Activated CD4-positive, alpha-beta T cell treated with anti-CD3 and anti-CD28 coated beads, Interleukin-2, amount 10 ng/mL, durations not matched to agents 24 days and 14 days (primary cell): ENCODE measurements around the gene TGFBR2. TPM values are rescaled to one million over a fixed set of nuclear protein-coding genes. Genes with fewer than 3 reads are reported as not detected.
A peak's percentile ranks its signal among the peaks of the same experiment; 100 is the strongest.

Source experiments
- DNase-seq: peaks from one replicate; pipeline ENCODE4 v3.0.0; 2022
- H3K27ac Mint-ChIP-seq: one replicate; pipeline ENCODE4 v1.8.0; 2022; ENCODE audit warnings: mild to moderate bottlenecking, mixed read lengths
- H3K27me3 Mint-ChIP-seq: one replicate; pipeline ENCODE4 v1.8.0; 2022; ENCODE audit warnings: mixed read lengths
- H3K36me3 Mint-ChIP-seq: one replicate; pipeline ENCODE4 v1.8.0; 2022; ENCODE audit warnings: low read depth, mild to moderate bottlenecking, mixed read lengths
- H3K4me1 Mint-ChIP-seq: one replicate; pipeline ENCODE4 v1.8.0; 2021; ENCODE audit warnings: mixed read lengths
- H3K4me3 Mint-ChIP-seq: one replicate; pipeline ENCODE4 v1.8.0; 2022; ENCODE audit warnings: mild to moderate bottlenecking, moderate library complexity, mixed read lengths
- H3K9me3 Mint-ChIP-seq: one replicate; pipeline ENCODE4 v1.8.0; 2021; ENCODE audit warnings: mixed read lengths
- intact Hi-C: fragments of 100-400 bp; cut with micrococcal nuclease; formaldehyde crosslinking; loops from one replicate; pipeline ENCODE4 v1.15.1; 2023
- total RNA-seq: library from RNA; stranded (reverse); gene quantifications from 2 replicates; pipeline ENCODE4 v1.2.3, GENCODE V29; 2022

TGFBR2 gene
- total RNA-seq, 1 donor from 2014 or later, result 47.6 TPM

DNA sequence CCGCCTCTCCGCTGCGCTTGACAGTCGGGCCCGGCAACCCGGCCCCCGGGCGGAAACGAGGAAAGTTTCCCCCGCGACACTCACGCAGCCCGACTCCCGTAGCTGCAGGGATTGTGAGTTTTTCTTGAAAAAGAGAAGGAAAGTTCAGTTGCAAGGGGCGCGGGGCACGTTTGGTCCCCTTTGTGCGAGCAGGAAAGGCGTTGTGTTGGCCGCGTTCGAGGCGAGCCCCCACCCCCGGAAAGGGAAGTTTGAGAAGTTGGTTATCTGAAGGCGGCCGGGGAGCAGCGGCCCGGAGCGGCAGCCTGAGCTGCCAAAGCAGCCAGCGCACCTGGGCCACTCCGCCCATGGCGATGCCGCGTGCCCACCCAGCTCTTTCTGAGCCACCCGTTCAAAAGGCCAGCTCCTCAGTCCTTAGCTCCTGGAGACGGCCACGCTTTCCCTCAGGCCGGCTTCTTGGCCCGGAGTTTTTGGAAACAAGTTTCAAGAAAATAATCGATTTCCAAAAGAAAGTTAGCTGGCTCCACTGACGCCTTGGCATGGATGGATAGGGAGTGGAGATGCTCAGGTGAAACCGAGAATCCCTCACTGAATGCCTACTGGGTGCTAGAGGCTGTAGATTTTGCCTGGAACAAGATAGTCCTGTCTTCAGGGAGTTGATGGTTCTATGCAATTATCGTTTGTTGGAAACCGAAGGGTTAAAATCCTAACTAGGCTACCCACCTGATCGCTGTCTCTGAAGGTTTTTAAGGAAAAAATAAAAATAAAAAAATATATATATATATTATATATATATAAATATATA lies 832 bp downstream of the TGFBR2 start:
- Mint-ChIP-seq H3K4me3 (peak overlapping the region; percentile 90), H3K27me3 (no peaks in the 10 kb centered on the region), H3K9me3 (no peaks in the 10 kb centered on the region), H3K27ac (peak overlapping the region; percentile 96), H3K36me3 (peaks cover 26% of the 10 kb centered on the region), H3K4me1 (peaks cover 59% of the 10 kb centered on the region)
- intact Hi-C loops, result loop anchor here (2.0 to 10.0 kb wide), 4 partner anchors 52 to 492 kb away; no protein-coding TSS in a partner anchor
- DNase-seq, result peak; percentile 91

DNA sequence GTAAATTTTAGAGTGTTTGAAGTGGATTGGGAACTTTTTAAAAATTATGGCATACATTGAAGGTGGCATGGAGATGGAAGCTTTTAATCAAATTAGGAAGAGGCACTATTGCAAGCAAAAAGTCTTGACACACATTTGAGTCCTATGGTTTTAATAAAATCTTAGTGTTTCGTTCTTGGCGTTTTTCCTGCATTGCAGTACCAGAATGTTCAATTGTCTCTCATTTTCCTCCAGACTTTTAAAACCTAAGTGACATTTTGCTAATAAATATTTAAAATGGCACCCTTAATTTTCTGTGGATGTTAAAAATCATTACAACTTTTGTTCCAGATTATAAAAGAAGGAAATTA lies 2.2 kb downstream of the TGFBR2 start:
- intact Hi-C loops, result loop anchor here (5.0 to 10.0 kb wide), 3 partner anchors 106 to 494 kb away; no protein-coding TSS in a partner anchor
- peak overlapping the region; percentile 90 for H3K4me3 Mint-ChIP-seq
- peaks cover 65% of the 10 kb centered on the region for H3K4me1 Mint-ChIP-seq
- H3K36me3 Mint-ChIP-seq, result peaks cover 29% of the 10 kb centered on the region
- H3K27me3 Mint-ChIP-seq, result no peaks in the 10 kb centered on the region
- H3K9me3 Mint-ChIP-seq, result no peaks in the 10 kb centered on the region
- DNase-seq, result no peak
- H3K27ac Mint-ChIP-seq, result peak overlapping the region; percentile 85

DNA sequence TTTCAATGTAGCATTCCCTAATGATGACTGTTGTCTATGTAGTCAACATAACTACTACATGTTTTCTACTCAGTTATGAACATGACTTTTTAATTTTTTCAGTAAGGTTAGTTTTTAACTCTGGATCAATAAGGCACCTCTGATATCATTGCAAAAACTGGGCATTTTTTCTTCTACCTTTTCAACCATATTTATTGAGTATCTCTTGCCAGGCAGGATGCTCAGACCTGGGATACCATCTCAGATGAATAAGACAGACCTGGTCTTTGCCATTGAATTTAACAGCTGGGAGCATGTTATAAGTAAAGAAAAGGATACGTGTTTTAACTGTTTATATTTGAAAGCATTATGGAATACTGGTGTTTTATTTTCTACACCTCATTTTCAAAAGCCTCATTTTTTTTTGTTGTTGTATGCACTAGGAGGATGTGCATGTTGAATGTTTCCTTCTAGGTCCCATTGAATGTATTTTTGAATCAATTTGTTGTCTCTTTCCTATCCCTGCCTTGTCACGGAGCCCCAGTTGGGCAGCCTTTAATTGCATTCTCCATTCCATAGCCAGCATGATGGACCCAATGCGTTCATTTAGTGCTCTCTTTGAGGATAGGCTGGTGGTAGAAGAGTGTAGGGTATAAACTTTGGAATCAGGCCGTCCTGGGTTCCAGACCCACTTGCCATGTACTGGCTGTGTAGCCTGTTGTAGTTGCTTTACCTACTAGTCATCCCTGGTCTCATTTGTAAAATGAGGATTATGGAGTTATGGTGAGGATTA lies 3.7 kb downstream of the TGFBR2 start:
- no peaks in the 10 kb centered on the region for H3K27me3 Mint-ChIP-seq
- peak overlapping the region; percentile 86 for H3K27ac Mint-ChIP-seq
- peak; percentile 68 for DNase-seq
- H3K36me3 Mint-ChIP-seq, result peaks cover 30% of the 10 kb centered on the region
- H3K4me3 Mint-ChIP-seq, result peak overlapping the region; percentile 90
- intact Hi-C loops, result loop anchor here (2.0 to 10.0 kb wide), 6 partner anchors 21 to 922 kb away; partner anchors contain the start of gene STT3B
- H3K9me3 Mint-ChIP-seq, result no peaks in the 10 kb centered on the region
- H3K4me1 Mint-ChIP-seq, result peaks cover 64% of the 10 kb centered on the region

DNA sequence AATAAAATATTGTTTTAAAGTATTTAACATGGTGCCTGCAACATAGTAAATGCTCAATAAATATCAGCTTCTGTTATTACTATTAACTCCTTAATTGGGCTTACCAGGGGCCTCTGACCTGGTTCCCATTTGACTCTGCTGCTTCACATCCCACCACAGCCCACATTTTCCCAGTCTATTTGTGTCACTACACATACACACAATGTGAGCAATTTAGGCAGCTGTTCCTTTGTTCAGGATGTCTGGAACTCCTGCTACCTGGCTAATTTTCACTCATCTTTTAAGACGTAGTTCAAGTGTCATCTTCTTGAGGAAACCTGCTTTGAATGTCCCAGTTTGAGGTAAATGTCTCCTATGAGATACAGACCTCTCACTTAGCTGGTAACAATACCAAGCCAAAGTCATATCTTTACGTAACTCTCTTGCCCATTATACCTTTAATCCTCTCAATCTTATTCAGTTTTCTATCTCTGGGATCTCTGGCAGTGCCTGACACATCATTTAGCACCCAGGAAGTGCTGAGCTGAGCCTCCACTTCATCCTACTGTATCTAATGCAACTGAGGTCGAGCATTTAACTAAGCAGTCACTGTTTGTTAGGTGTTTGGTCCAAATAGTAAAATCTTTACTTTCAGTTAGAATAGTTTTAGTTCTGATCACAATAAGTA lies 4.4 kb downstream of the TGFBR2 start:
- intact Hi-C loops, result loop anchor here (1.0 to 10.0 kb wide), 4 partner anchors 20 to 921 kb away; partner anchors contain the start of gene STT3B
- Mint-ChIP-seq H3K4me1 (peaks cover 63% of the 10 kb centered on the region), H3K27me3 (no peaks in the 10 kb centered on the region), H3K36me3 (peaks cover 32% of the 10 kb centered on the region), H3K9me3 (no peaks in the 10 kb centered on the region), H3K4me3 (peak overlapping the region; percentile 90), H3K27ac (peak overlapping the region; percentile 86)
- DNase-seq, result peak; percentile 66

DNA sequence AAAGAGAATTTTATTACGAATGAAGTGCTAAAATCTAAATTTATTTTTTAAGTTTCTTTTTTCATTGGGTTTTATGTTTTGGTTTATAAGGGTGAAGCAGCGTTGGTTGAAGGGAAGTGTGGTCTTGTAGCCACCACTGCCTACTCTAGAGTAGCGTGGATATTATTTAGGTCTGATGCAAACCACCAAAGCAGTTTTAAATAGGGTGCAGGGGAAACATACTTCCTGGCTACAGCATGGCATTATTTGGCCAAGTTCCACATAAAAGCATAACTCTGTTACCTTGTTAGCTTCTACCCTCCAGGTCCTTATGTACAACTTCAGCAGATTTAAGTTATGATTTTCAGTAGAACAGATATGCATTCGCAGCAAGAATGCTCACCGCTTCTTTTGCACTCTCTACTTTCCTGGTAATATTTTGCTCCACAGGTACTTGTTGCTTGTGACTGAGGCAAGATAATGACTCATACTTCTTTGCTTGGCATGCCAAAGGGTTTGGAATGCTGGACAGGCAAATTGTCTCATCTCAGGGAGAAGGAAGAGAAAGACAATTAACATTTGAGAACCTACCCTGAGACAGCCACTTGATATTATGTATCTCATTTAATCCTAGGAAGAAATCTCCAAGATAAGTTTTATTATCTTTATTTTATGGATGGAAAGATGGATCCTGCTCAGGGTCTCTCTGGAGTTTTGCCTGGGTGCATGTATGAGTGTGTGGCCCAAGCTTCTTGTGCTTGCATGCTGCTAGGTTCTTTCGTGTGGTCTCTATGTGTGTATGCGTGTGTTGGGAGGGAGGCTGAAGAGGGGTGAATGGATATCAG lies 5.4 kb downstream of the TGFBR2 start:
- Mint-ChIP-seq H3K27me3 (no peaks in the 10 kb centered on the region), H3K9me3 (no peaks in the 10 kb centered on the region), H3K27ac (peak overlapping the region; percentile 86), H3K4me1 (peaks cover 67% of the 10 kb centered on the region), H3K36me3 (peaks cover 35% of the 10 kb centered on the region), H3K4me3 (peak overlapping the region; percentile 90)
- intact Hi-C loops, result loop anchor here (1.0 to 10.0 kb wide), 5 partner anchors 8 to 920 kb away; partner anchors contain the start of gene STT3B
- DNase-seq, result peak; percentile 74

DNA sequence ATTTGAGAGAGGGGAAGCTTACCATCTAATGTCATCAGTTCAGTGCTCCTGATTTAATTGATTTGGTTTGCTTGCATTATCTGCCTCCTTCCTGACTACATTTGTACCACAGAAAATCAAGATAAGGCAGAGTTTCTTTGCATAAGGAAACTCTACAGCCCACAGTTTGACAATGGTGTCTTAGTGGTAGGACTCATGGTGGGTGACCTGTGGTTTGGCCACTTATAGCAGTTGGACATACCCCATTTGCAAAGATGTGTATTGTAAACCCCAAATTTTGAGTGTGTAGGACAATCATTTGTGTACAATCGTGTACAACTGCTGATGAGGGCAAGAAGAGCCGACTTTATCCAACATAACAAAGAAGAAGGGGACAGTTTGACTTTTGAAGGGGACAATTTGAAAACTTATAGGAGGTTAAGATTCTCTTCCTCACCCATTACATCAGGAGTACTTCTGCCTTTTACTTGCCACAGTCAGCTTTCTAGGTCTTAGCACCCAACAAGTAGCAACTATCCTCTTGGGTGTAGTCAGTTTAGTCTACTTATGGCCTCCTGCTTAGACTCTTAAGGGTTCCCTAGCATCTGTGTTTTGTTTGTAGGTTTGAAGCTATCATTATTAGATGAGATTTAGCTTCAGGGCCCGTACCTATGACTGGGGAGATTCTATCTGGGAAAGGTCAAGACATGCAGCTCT lies 6.2 kb downstream of the TGFBR2 start:
- Mint-ChIP-seq H3K4me1 (peaks cover 73% of the 10 kb centered on the region), H3K36me3 (peaks cover 34% of the 10 kb centered on the region), H3K4me3 (peak overlapping the region; percentile 90), H3K9me3 (no peaks in the 10 kb centered on the region), H3K27me3 (no peaks in the 10 kb centered on the region), H3K27ac (peak overlapping the region; percentile 86)
- DNase-seq, result peak; percentile 68
- intact Hi-C loops, result loop anchor here (1.0 to 10.0 kb wide), 3 partner anchors 8 to 920 kb away; partner anchors contain the start of gene STT3B

DNA sequence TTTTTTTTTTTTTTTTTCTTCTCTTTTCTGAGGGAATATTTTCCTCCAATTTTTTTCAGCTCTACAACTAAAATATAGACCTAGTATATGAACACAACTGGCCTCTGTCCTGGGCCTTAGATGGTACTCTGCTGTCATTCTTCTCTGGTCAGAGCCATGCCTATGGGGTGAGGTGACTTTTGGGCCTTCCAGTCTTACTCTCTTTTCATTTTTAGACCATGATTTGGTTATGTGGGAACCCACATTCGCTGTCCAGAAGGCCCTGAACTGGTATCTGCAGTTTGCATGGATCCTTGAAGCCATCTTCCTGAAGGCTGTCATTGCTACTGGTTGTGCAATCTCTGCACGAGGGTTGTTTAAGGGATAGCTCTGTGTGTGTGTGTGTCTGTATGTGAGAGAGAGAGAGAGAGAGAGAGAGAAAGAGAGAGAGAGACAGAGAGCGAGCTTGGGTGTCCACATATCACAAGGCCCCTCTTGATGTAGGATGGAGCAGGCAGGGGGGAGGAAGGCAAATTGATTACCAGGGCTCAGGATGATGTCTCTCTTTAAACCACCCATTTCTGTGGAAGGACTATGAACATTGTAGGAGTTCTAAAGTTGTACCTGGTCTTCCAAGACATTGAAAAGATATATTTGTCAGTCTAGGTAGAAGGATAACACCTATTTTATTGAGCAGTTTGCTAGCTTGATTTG lies 6.9 kb downstream of the TGFBR2 start:
- peak; percentile 67 for DNase-seq
- Mint-ChIP-seq H3K4me3 (peak overlapping the region; percentile 90), H3K36me3 (peaks cover 38% of the 10 kb centered on the region), H3K27me3 (no peaks in the 10 kb centered on the region), H3K27ac (peak overlapping the region; percentile 86), H3K4me1 (peaks cover 79% of the 10 kb centered on the region), H3K9me3 (no peaks in the 10 kb centered on the region)
- intact Hi-C loops, result loop anchor here (5.0 to 10.0 kb wide), 2 partner anchors 388 to 919 kb away; partner anchors contain the start of gene STT3B

DNA sequence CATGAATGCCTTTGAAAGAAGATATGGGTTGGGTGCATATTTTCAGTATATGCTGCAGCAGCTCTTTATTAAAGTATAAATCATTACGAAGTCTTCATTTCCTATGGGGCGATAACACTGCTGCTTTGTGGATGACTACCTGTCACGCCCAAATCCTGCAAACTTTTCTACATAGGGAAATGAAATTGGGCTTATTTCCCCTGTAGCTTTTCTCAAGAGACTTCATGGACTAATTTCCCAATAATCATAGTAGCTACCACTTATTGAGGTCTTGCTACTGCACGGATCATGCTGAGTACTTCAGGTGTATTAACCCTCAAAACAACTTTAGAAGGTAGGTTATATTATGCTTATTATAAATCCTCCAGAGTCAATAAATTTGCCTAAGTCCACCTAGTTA lies 8.0 kb downstream of the TGFBR2 start:
- Mint-ChIP-seq H3K4me3 (peak overlapping the region; percentile 90), H3K36me3 (peaks cover 43% of the 10 kb centered on the region), H3K9me3 (peaks cover 3% of the 10 kb centered on the region), H3K27ac (peak overlapping the region; percentile 86), H3K4me1 (peaks cover 89% of the 10 kb centered on the region), H3K27me3 (no peaks in the 10 kb centered on the region)
- intact Hi-C loops, result loop anchor here (5.0 to 10.0 kb wide), 2 partner anchors 390 to 918 kb away; partner anchors contain the start of gene STT3B
- peak; percentile 53 for DNase-seq

DNA sequence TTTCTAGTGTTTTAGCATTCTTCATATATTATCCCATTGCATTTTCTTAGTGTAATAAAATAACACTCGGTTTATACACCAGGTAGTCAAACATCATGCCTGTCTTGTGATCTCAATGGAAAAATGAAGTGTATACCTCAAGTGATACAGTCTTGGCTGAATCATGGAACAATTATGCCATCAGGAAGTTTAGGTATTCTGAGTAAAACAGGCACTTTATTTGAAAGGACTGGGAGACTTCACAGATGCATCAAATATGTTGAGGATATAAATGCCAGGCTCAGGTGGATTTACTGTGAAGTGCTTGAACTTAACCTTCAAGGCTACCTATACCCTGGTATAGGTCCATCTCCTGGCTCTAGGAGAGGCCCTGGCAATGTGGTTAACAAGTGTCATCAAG lies 8.5 kb downstream of the TGFBR2 start:
- Mint-ChIP-seq H3K27me3 (no peaks in the 10 kb centered on the region), H3K4me1 (peaks cover 89% of the 10 kb centered on the region), H3K4me3 (peak overlapping the region; percentile 90), H3K36me3 (peaks cover 42% of the 10 kb centered on the region), H3K9me3 (peaks cover 6% of the 10 kb centered on the region), H3K27ac (peak overlapping the region; percentile 86)
- DNase-seq, result peak; percentile 60
- intact Hi-C loops, result loop anchor here (5.0 to 10.0 kb wide), 2 partner anchors 390 to 917 kb away; partner anchors contain the start of gene STT3B

DNA sequence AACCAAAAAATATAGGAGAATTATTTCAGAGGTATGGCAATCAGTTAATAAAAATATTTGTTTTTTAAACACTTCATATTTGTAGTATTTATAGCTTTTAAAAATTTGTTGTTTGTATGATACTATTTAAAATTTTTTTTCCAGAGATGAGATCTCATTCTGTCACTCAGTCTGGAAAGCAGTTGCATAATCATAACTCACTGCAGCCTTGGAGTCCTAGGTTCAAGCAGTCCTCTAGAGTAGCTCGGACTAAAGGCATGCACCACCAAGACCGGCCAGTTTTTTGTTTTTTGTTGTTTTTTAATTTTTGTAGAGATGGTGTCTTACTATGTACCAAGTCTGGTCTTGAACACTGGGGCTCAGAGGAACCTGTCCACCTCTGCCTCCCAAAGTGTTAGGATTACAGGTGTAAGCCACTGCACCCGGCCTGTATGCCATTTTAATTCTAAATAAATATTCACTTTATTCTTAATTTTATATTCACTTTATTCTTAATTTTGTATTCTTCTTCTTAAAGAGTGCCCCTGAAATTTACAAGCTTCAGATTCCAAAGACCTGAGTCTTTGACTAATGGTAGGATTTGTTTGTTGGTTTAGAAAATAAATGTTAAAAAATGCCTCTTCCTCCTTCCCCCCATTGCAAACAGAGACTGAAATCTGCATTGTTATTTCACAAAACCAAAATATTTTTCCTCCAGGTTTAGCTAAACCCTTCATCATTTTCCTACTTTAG lies 9.4 kb downstream of the TGFBR2 start:
- H3K9me3 Mint-ChIP-seq, result peaks cover 6% of the 10 kb centered on the region
- H3K4me1 Mint-ChIP-seq, result peaks cover 90% of the 10 kb centered on the region
- H3K27ac Mint-ChIP-seq, result peak overlapping the region; percentile 86
- intact Hi-C loops, result loop anchor here (10.0 kb wide), 1 partner anchor 391 kb away; no protein-coding TSS in a partner anchor
- peaks cover 41% of the 10 kb centered on the region for H3K36me3 Mint-ChIP-seq
- DNase-seq, result peak; percentile 55
- no peaks in the 10 kb centered on the region for H3K27me3 Mint-ChIP-seq
- peak overlapping the region; percentile 64 for H3K4me3 Mint-ChIP-seq

DNA sequence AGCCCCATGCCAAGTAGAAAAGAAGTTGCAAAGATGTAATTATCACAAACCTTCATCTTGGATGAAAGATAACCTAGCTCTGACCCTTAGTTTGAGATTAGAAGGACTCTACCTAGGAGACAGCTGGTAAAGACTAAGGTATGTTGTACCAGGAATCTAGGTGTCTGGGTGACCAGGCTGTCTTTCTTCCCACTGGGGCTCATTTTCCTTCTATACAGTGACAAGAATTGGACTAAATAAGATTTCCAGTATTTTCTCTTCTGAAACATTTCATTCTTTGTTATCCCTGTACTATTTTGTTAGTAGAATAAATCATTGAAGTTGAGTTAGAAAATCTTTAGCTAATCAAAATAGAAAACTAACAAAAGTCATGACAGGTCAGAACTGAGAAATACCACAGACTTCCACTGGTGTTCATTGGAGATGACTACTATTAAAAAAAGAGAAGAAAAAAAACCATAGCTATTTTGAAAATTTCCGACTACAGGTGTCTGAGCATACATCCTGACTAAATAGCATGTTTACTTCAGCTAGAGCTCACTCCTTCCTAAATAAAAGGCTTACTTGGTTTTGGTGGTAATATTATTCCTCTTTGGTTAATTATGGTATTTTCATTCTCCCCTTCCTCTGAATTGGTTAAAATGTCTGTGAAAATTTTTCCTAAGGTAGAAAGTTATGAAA lies 10.1 kb downstream of the TGFBR2 start:
- Mint-ChIP-seq H3K4me3 (peak overlapping the region; percentile 64), H3K4me1 (peaks cover 89% of the 10 kb centered on the region), H3K9me3 (peaks cover 6% of the 10 kb centered on the region), H3K27me3 (no peaks in the 10 kb centered on the region), H3K36me3 (peaks cover 42% of the 10 kb centered on the region), H3K27ac (peak overlapping the region; percentile 65)
- peak; percentile 57 for DNase-seq
- intact Hi-C loops, result loop anchor here (10.0 kb wide), 1 partner anchor 392 kb away; no protein-coding TSS in a partner anchor
